Type B pancreatic cell (in vitro differentiated cells): Measurements from ENCODE around the gene RTEL1. TPM values are rescaled to one million over a fixed set of nuclear protein-coding genes. Genes with fewer than 3 reads are reported as not detected.

Source experiments
- DNase-seq: peaks from one replicate; pipeline ENCODE4 v3.0.0; 2021; ENCODE audit warnings: mixed read lengths; ENCODE audit not compliant: unreplicated experiment; ENCODE audit errors: extremely low spot score
- H3K27ac Mint-ChIP-seq: 2 replicates; pipeline ENCODE4 v1.8.0; 2021; ENCODE audit warnings: mild to moderate bottlenecking, mixed read lengths
- H3K27me3 Mint-ChIP-seq: 2 replicates; pipeline ENCODE4 v1.8.0; 2021; ENCODE audit warnings: mixed read lengths
- H3K36me3 Mint-ChIP-seq: 2 replicates; pipeline ENCODE4 v1.8.0; 2021; ENCODE audit warnings: mixed read lengths
- H3K4me1 Mint-ChIP-seq: one replicate; pipeline ENCODE4 v1.8.0; 2021; ENCODE audit warnings: mixed read lengths; ENCODE audit not compliant: unreplicated experiment
- H3K4me3 Mint-ChIP-seq: 2 replicates; pipeline ENCODE4 v1.8.0; 2021; ENCODE audit warnings: mild to moderate bottlenecking, mixed read lengths
- H3K9me3 Mint-ChIP-seq: 2 replicates; pipeline ENCODE4 v1.8.0; 2021; ENCODE audit warnings: mixed read lengths
- CTCF ChIP-seq: fragments of 200-600 bp; sonication (generic); conservative IDR thresholded peaks from 2 replicates; pipeline ENCODE4 v1.5.0; 2021; ENCODE audit warnings: antibody characterized with exemption, mild to moderate bottlenecking
- total RNA-seq: library from RNA; stranded (reverse); gene quantifications from 2 replicates; pipeline ENCODE4 v1.2.1, GENCODE V29; 2021; ENCODE audit warnings: low replicate concordance

Gene RTEL1
- total RNA-seq, 1 donor from 2014 or later = 39.2 TPM

- Mint-ChIP-seq H3K4me3 (peak within 1 kb of the TSS; percentile 90), H3K27ac (peak within 1 kb of the TSS; percentile 65), H3K36me3 (no peaks in the 10 kb centered on the region)
Measured at GRCh38 chr20:63653041-63653973, 4.8 kb upstream of the RTEL1 start, which contains the start of gene STMN3. Gene STMN3, minus strand, starts transcription at chr20:63653424. Its CDS starts 79 bp downstream, at chr20:63653345.

DNA sequence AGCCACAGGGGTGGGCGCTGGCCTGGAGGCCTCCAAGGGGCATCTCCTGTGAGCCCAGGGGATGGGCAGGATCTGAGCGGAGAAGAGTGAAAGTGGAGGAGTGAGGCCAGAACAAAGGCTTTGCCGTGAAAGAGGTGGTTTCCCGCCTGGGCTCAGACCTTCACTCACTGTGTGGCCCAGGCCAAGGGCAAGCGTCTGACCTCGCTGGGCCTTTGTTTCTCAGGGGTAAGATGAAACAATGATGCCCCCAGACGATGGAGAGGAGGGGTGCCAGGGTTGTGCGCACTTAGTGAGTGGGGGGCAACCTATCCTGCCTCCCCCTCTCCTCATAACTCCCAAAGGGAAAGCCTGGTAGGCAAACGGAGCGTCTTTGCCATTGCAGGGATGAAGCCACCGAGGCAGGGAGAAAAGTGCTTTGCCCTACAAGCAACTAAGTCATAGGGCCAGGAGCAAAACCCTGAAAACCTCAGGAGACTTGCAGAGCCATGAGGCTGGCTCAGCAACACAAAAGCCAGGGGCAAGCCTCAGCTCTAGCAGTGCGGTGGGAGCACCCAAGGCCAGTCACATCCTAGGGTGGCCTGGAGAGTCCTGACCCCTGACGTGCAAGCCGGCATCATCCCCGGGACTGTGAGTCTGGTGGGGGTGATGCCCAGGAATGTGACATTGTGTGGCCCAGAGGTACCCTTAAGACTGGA lies 4.0 kb upstream of the RTEL1 start:
- Mint-ChIP-seq H3K9me3 (no peaks in the 10 kb centered on the region), H3K36me3 (no peaks in the 10 kb centered on the region), H3K4me3 (peak overlapping the region; percentile 79), H3K27me3 (no peaks in the 10 kb centered on the region), H3K4me1 (peaks cover 13% of the 10 kb centered on the region), H3K27ac (peak overlapping the region; percentile 65)
- no peak for DNase-seq
- no peak for TF ChIP-seq CTCF

More at GRCh38 chr20:63653041-63653973, 4.8 kb upstream of the RTEL1 start, which contains the start of gene STMN3:
- peaks cover 7% of the 10 kb centered on the region for H3K4me1 Mint-ChIP-seq
- DNase-seq = peak; percentile 93
- no peaks in the 10 kb centered on the region for H3K27me3 Mint-ChIP-seq
- no peaks in the 10 kb centered on the region for H3K9me3 Mint-ChIP-seq
- TF ChIP-seq CTCF = no peak

DNA sequence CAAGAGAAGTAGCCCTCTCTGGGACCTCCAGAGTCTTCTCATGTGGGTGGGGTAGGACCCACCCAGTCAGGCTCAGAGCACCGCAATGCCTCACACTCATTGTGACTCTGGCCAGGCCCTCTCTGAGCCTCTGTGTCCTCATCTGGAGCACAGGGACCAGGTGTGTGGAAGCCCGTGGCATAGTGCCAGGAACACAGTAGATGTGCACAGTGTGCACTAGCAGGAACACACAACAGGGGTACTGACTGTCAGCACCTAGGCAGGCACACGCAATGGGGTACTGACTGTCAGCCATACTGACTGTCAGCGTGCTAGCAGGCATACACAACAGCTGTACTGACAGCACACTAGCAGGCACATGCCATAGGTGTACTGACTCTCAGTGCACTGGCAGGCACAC lies 2.9 kb upstream of the RTEL1 start:
- H3K27me3 Mint-ChIP-seq = no peaks in the 10 kb centered on the region
- H3K4me3 Mint-ChIP-seq = peak overlapping the region; percentile 44
- peaks cover 22% of the 10 kb centered on the region for H3K4me1 Mint-ChIP-seq
- H3K36me3 Mint-ChIP-seq = no peaks in the 10 kb centered on the region
- H3K9me3 Mint-ChIP-seq = no peaks in the 10 kb centered on the region
- TF ChIP-seq CTCF = no peak
- H3K27ac Mint-ChIP-seq = no peak overlapping the region
- no peak for DNase-seq

GRCh38 chr20:63656451-63656850 lies 1.7 kb upstream of the RTEL1 start:
- DNase-seq = no peak
- no peak for TF ChIP-seq CTCF
- Mint-ChIP-seq H3K27me3 (no peaks in the 10 kb centered on the region), H3K36me3 (no peaks in the 10 kb centered on the region), H3K9me3 (no peaks in the 10 kb centered on the region), H3K4me3 (peak overlapping the region; percentile 72), H3K4me1 (peaks cover 26% of the 10 kb centered on the region), H3K27ac (no peak overlapping the region)

DNA sequence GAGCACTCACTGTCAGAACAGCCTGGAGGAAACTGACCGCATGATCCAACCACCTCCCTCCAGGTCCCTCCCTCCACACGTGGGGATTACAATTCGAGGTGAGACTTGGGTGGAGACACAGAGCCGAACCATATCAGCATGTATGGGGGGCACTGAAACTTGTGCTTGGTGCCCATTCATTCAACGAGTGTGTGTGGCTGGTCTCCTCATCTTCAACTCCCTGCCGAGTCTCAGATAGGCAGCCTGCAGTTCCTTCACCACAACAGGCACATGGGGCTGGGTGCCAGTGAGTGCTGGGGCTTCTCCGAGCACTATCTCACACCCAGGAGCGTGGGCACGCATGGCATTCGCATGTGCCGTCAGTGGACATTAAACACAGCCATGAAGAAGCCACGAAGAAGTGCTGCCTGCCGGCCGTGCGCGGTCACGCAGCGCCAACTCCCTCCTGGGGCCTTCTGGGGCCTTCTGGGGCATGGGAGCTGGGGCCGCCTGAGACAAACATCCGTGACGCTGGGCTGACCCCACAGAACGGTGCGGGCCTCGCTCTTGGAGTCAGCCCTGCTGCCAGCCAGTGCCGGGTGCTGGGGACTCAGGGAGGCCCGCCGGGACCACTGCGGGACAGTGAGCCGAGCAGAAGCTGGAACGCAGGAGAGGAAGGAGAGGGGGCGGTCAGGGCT lies 714 bp upstream of the RTEL1 start:
- peak overlapping the region; percentile 92 for H3K27ac Mint-ChIP-seq
- TF ChIP-seq CTCF = no peak
- no peak for DNase-seq
- no peaks in the 10 kb centered on the region for H3K36me3 Mint-ChIP-seq
- H3K4me3 Mint-ChIP-seq = peak overlapping the region; percentile 99
- no peaks in the 10 kb centered on the region for H3K9me3 Mint-ChIP-seq
- H3K27me3 Mint-ChIP-seq = no peaks in the 10 kb centered on the region
- H3K4me1 Mint-ChIP-seq = peaks cover 26% of the 10 kb centered on the region
